Measurements from ENCODE around the gene AVPR2.

- TF ChIP-seq CTCF (IDR thresholded peaks at IDR 0.05; ENCODE audit: low read length) = no peak
- no peak for TF ChIP-seq EZH2 (optimal IDR thresholded peaks at IDR 0.05; ENCODE audit: low read depth, low read length)
- no peak for TF ChIP-seq EZH2phosphoT487 (IDR thresholded peaks at IDR 0.05; ENCODE audit: low read length)
Observed at GRCh38 chrX:153934148-153934761, 29.8 kb downstream of the AVPR2 start.
